ENCODE measurements around the gene TRIM4. TPM values are rescaled to one million over a fixed set of nuclear protein-coding genes. Genes with fewer than 3 reads are reported as not detected.

The TRIM4 gene
- total RNA-seq, 1 experiment from 2014 or later: 6.9 TPM

GRCh38 chr7:99920149-99920548 is 819 bp upstream of the TRIM4 start:
- no peak overlapping the region for H3T11ph ChIP-seq (ENCODE audit: low read length)
- H3K27me3 ChIP-seq (ENCODE audit: insufficient read depth, low read length): no peaks in the 10 kb centered on the region
- no peak overlapping the region for H3K4ac ChIP-seq (ENCODE audit: low read depth, low read length)
- DNase-seq: no peak
- TF ChIP-seq CTCF (conservative IDR thresholded peaks at IDR 0.05): no peak
- no peaks in the 10 kb centered on the region for H3K79me2 ChIP-seq (ENCODE audit: insufficient read depth, low read length)
- no peaks in the 10 kb centered on the region for H4K20me1 ChIP-seq (ENCODE audit: control insufficient read depth, insufficient read depth, insufficient read length)
- H4K8ac ChIP-seq (replicated peaks; ENCODE audit: insufficient read length, low read depth, low read length): no peak overlapping the region
- H3K4me1 ChIP-seq (ENCODE audit: insufficient read depth, low read length): no peaks in the 10 kb centered on the region
- H2BK20ac ChIP-seq (ENCODE audit: low read depth, low read length, poor library complexity, severe bottlenecking): no peak overlapping the region
- H2AFZ ChIP-seq (ENCODE audit: low read length): no peak overlapping the region
- Mint-ChIP-seq H3K9me3 (peaks cover 25 to 26% of the 10 kb centered on the region in 2 experiments), H3K27ac (no peak overlapping the region), H3K4me3 (peak overlapping the region; percentile 75; a peak in 3 of 5 replicates), H3K36me3 (ENCODE audit: insufficient read depth in 1 of 3, low read depth in 3 of 3) (peaks cover 19 to 30% (median 20%) of the 10 kb centered on the region in 3 experiments), H3K4me1 (0 out of 4 replicates have a peak, but pooled peaks cover 0 to 2% of the 10 kb centered on the region in 2 experiments), H3K27me3 (ENCODE audit: low read depth) (peaks cover 5% of the 10 kb centered on the region)
- no peak overlapping the region for H4K91ac ChIP-seq (ENCODE audit: insufficient read length, low read depth, low read length)
- H3K56ac ChIP-seq (ENCODE audit: insufficient read length, low read depth, low read length): no peak overlapping the region
- H4K5ac ChIP-seq (ENCODE audit: insufficient read length, low read depth, low read length): no peak overlapping the region
- no peak overlapping the region for H3K14ac ChIP-seq (ENCODE audit: insufficient read depth, low read length)
- no peak overlapping the region for H2BK15ac ChIP-seq (ENCODE audit: low read depth, low read length)
- H3K23me2 ChIP-seq (ENCODE audit: insufficient read length, low read depth, low read length, poor library complexity, severe bottlenecking): no peaks in the 10 kb centered on the region
- H3K27ac ChIP-seq (ENCODE audit: insufficient read length, low read depth, low read length): no peak overlapping the region
- H3K9me3 ChIP-seq (ENCODE audit: control insufficient read depth, low read depth, low read length): peaks cover 8% of the 10 kb centered on the region
- no peak overlapping the region for H2AK5ac ChIP-seq (ENCODE audit: insufficient read length, low read length)
- H3K4me2 ChIP-seq (ENCODE audit: insufficient read depth, insufficient read length, low read length): no peak overlapping the region
- H3K79me1 ChIP-seq (ENCODE audit: insufficient read depth, low read depth, low read length, poor library complexity, severe bottlenecking): no peaks in the 10 kb centered on the region
- no peak overlapping the region for H2BK120ac ChIP-seq (ENCODE audit: low read depth, low read length, poor library complexity, severe bottlenecking)
- WGBS (ENCODE audit: extremely low coverage, insufficient read length, low lambda C conversion rate): no CpG with 5 or more reads among the region's 3 CpGs
- no peak overlapping the region for H3K18ac ChIP-seq (ENCODE audit: insufficient read length, low read depth, low read length)
- no peak overlapping the region for H2BK5ac ChIP-seq (ENCODE audit: insufficient read length, low read length)
- H3K9ac ChIP-seq (ENCODE audit: extremely low read depth, insufficient read length, low read length): no peak overlapping the region
- H3K23ac ChIP-seq (ENCODE audit: insufficient read length, low read depth, low read length): no peak overlapping the region
- no peak overlapping the region for H2BK12ac ChIP-seq (ENCODE audit: insufficient read length, low read depth, low read length)
